MM.1S (cell line): ENCODE measurements around the gene NEDD4L.

ENCODE experiments used
- DNase-seq: peaks from one replicate; pipeline ENCODE4 v3.0.0-alpha.2; 2015
- H2AFZ ChIP-seq: fragments of 300-600 bp; sonication (generic); 2 replicates; pipeline ENCODE4 v1.6.0; 2016; ENCODE audit warnings: antibody characterized with exemption, low read length
- H3F3A ChIP-seq: fragments of 300-600 bp; sonication (generic); 2 replicates; pipeline ENCODE4 v1.6.1; 2016; ENCODE audit warnings: mild to moderate bottlenecking, antibody characterized with exemption, low read length, moderate library complexity, mixed read lengths; ENCODE audit not compliant: insufficient read depth
- H3K27ac ChIP-seq: fragments of 300-600 bp; sonication (generic); 2 replicates; pipeline ENCODE4 v1.5.1; 2016; ENCODE audit warnings: mild to moderate bottlenecking, low read length
- H3K27me3 ChIP-seq: fragments of 300-600 bp; sonication (generic); replicated peaks from 2 replicates; pipeline ENCODE4 v1.6.0; 2016; ENCODE audit warnings: low read length; ENCODE audit not compliant: insufficient read depth
- H3K36me3 ChIP-seq: fragments of 300-600 bp; sonication (generic); replicated peaks from 2 replicates; pipeline ENCODE4 v1.6.1; 2016; ENCODE audit warnings: mild to moderate bottlenecking, low read length, mixed read lengths; ENCODE audit not compliant: insufficient read depth
- H3K4me1 ChIP-seq: fragments of 300-600 bp; sonication (generic); 2 replicates; pipeline ENCODE4 v1.6.1; 2016; ENCODE audit warnings: low read length, mixed read lengths
- H3K4me2 ChIP-seq: fragments of 300-600 bp; sonication (generic); 2 replicates; pipeline ENCODE4 v1.6.0; 2016; ENCODE audit warnings: low read depth, low read length
- H3K4me3 ChIP-seq: fragments of 300-600 bp; sonication (generic); 2 replicates; pipeline ENCODE4 v1.5.1; 2016; ENCODE audit warnings: low read length, mixed read lengths
- H3K79me2 ChIP-seq: fragments of 300-600 bp; sonication (generic); 2 replicates; pipeline ENCODE4 v1.6.1; 2016; ENCODE audit warnings: mixed run types, low read length, mixed read lengths
- H3K9ac ChIP-seq: fragments of 300-600 bp; sonication (generic); 2 replicates; pipeline ENCODE4 v1.6.1; 2016; ENCODE audit warnings: low read length, mixed read lengths
- H3K9me2 ChIP-seq: fragments of 300-600 bp; sonication (generic); replicated peaks from 2 replicates; pipeline ENCODE4 v1.6.1; 2016; ENCODE audit warnings: mild to moderate bottlenecking, low read length, mixed read lengths; ENCODE audit not compliant: insufficient read depth
- H3K9me3 ChIP-seq: fragments of 300-600 bp; sonication (generic); replicated peaks from 2 replicates; pipeline ENCODE4 v1.6.1; 2016; ENCODE audit warnings: mild to moderate bottlenecking, low read length, mixed read lengths; ENCODE audit not compliant: insufficient read depth
- H4K20me1 ChIP-seq: fragments of 300-600 bp; sonication (generic); 2 replicates; pipeline ENCODE4 v1.6.1; 2016; ENCODE audit warnings: mild to moderate bottlenecking, low read length, moderate library complexity, mixed read lengths; ENCODE audit not compliant: insufficient read depth
- EZH2 ChIP-seq: fragments of 300-600 bp; sonication (generic); optimal IDR thresholded peaks from 2 replicates; pipeline ENCODE3; 2017; ENCODE audit warnings: low read depth, mild to moderate bottlenecking, antibody characterized with exemption, low read length, mixed read lengths
- EZH2phosphoT487 ChIP-seq: fragments of 300-600 bp; sonication (generic); IDR thresholded peaks from 2 replicates; pipeline ENCODE4 v1.6.1; 2018; ENCODE audit warnings: antibody characterized with exemption, low read length
- TF ChIP-seq, protein P1 (sequence below): fragments of 300-600 bp; sonication (generic); IDR thresholded peaks from 2 replicates; pipeline ENCODE4 v1.5.1; 2016; ENCODE audit warnings: antibody characterized with exemption, low read length, mixed read lengths

Gene NEDD4L

DNA sequence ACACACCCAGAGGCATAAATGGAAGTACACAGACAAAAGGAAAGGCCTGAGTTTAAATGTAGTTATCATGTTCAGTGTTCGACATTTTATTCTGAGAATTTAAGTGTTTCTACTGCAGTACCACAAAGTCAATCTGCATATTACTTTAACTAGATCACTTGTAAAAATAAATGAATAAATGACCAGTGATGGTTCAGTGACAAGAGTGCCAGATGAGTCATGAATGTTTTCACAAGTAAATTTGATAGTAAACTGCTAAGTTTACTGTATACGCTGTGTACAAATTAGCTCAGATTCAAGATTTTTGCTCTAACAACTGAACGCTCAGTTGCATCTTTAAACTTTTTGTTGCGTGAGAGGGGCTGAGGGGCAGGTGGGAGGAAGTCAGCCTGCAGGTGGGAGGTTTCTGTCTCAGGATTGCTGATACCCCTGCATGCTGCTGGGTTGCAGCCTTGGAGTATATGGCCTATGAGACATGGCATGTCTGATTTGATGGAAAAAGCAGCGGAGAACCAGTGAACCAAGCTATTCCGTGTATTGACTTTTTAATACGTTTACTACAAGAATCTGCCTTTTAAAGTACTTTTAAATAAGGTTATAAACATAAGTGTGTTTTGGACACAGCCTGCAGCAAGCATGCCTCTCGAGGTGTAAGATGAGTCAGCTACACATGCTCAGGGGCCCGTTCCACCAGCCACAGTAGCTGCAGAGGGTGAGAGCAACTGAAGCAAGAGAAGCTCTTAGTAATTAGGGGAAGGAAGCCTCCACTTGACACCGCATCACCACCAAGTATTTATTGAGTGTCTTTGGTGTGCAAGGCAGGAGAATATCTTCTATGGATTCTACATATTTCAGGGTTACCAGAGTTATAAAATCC lies 245.1 kb downstream of the NEDD4L start:
- Histone ChIP-seq H3K79me2 (no peaks in the 10 kb centered on the region), H3K27ac (no peak overlapping the region), H4K20me1 (no peaks in the 10 kb centered on the region), H3K36me3 (no peaks in the 10 kb centered on the region), H3F3A (no peaks in the 10 kb centered on the region), H2AFZ (no peak overlapping the region), H3K4me3 (no peak overlapping the region), H3K4me1 (no peaks in the 10 kb centered on the region), H3K27me3 (no peaks in the 10 kb centered on the region), H3K4me2 (no peak overlapping the region), H3K9ac (no peak overlapping the region), H3K9me2 (no peaks in the 10 kb centered on the region), H3K9me3 (no peaks in the 10 kb centered on the region)
- DNase-seq: no peak
- TF ChIP-seq EZH2 (no peak), EZH2phosphoT487 (no peak)
- TF ChIP-seq, protein P1, sequence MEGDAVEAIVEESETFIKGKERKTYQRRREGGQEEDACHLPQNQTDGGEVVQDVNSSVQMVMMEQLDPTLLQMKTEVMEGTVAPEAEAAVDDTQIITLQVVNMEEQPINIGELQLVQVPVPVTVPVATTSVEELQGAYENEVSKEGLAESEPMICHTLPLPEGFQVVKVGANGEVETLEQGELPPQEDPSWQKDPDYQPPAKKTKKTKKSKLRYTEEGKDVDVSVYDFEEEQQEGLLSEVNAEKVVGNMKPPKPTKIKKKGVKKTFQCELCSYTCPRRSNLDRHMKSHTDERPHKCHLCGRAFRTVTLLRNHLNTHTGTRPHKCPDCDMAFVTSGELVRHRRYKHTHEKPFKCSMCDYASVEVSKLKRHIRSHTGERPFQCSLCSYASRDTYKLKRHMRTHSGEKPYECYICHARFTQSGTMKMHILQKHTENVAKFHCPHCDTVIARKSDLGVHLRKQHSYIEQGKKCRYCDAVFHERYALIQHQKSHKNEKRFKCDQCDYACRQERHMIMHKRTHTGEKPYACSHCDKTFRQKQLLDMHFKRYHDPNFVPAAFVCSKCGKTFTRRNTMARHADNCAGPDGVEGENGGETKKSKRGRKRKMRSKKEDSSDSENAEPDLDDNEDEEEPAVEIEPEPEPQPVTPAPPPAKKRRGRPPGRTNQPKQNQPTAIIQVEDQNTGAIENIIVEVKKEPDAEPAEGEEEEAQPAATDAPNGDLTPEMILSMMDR: no peak

DNA sequence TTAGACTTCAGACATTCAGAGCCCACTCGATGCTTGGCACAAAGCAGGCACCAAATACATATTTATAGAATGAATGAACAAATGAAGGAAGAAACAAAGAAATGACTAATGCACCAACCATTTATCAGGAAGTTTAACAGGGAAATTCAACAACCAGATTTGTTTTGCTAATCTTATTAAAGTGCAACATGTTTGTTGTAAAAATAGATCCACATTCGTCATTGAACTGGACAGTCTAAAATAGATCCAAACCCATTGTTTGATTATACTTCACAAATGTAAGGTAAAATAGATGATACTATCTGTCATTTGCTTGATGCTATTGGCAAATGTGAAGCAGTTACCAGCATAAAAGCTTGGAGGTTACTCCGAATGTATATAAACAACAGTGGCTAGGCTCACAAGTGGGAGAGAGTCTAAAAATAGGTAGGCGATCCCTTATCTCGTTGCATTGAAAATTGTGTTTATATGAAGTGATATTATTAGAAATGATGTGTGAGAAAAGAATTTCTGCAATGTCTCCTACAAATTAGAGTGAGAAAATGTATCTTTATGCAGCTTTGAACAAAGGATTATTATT lies 246.2 kb downstream of the NEDD4L start:
- no peak overlapping the region for H3K9ac ChIP-seq
- H3K79me2 ChIP-seq: no peaks in the 10 kb centered on the region
- H3K4me1 ChIP-seq: no peaks in the 10 kb centered on the region
- H3F3A ChIP-seq: no peaks in the 10 kb centered on the region
- H3K9me2 ChIP-seq: no peaks in the 10 kb centered on the region
- H4K20me1 ChIP-seq: no peaks in the 10 kb centered on the region
- H3K9me3 ChIP-seq: no peaks in the 10 kb centered on the region
- H3K27me3 ChIP-seq: no peaks in the 10 kb centered on the region
- no peaks in the 10 kb centered on the region for H3K36me3 ChIP-seq
- TF ChIP-seq, protein P1: no peak
- TF ChIP-seq EZH2phosphoT487: no peak
- TF ChIP-seq EZH2: no peak
- no peak overlapping the region for H3K4me3 ChIP-seq
- no peak for DNase-seq
- H3K27ac ChIP-seq: no peak overlapping the region
- no peak overlapping the region for H2AFZ ChIP-seq
- no peak overlapping the region for H3K4me2 ChIP-seq

DNA sequence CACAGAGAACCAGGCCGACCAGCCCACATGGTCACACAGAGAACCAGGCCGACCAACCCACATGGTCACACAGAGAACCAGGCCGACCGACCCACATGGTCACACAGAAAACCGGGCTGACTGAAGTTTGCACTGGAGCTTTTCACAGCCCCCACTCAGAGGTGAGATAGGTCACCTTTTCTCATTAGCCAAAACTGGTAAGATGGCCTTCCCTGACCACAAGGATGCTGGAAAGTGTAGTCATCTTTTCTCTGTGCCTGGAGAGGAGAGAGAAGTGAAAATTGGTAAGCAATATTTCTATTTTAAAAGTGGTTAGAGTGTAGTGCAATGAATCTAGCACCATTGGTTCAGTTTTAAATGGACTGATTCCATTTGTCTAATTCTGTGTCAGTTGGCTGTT lies 247.1 kb downstream of the NEDD4L start:
- no peak for DNase-seq
- Histone ChIP-seq H3K9ac (no peak overlapping the region), H3K36me3 (no peaks in the 10 kb centered on the region), H3K9me2 (no peaks in the 10 kb centered on the region), H3F3A (no peaks in the 10 kb centered on the region), H2AFZ (no peak overlapping the region), H3K27me3 (no peaks in the 10 kb centered on the region), H3K9me3 (no peaks in the 10 kb centered on the region), H3K4me1 (no peaks in the 10 kb centered on the region), H4K20me1 (no peaks in the 10 kb centered on the region), H3K4me2 (no peak overlapping the region), H3K27ac (no peak overlapping the region), H3K79me2 (no peaks in the 10 kb centered on the region), H3K4me3 (no peak overlapping the region)
- TF ChIP-seq EZH2: no peak
- TF ChIP-seq, protein P1: no peak
- no peak for TF ChIP-seq EZH2phosphoT487
